GM19239 (cell line): ENCODE measurements around the gene TCEAL7.

ENCODE experiments used
- DNase-seq: peaks from one replicate; pipeline ENCODE4 v3.0.0; 2011; ENCODE audit warnings: low spot score; ENCODE audit not compliant: insufficient read length
- FAIRE-seq: peaks from 2 replicates; lab custom pipeline; 2011; peaks lifted over from hg19 to GRCh38; lab: Jason Lieb, UNC

TCEAL7 gene

DNA sequence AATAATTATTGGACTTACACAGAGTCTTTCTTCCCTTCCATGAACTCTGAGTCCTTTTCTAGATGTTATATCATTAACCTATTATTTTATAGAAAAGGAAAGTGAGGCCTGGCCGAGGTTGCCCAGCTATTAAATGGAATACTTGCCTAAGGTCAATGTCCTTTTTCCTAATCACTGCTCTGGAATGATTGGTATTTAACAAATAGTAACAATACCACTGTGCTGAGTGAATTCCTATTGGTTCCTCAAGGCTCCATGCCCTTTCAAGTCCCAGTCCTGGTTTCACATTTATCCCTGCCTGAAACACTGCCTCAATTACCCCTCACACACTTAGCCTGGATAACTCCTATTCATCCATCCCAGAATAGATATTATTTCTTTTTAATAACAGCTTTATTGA lies 32.4 kb downstream of the TCEAL7 start:
- FAIRE-seq = no peak

DNA sequence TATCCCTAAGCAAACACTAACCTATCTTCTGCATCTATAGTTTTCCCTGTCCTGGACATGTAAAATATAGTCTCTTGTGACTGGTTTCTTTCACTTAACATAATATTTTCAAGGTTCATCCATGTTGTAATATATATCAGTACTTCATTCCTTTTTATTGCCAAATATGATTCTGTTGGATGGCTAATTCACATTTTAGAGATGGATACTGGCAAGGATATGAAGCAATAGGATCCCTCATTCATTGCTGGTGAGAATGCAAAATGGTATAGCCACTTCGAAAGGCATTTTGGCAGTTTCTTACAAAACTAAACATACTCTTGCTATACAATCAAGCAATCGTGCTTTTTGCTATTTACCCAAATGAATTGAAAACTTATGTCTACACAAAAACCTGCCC lies 33.0 kb downstream of the TCEAL7 start:
- FAIRE-seq (no peak), DNase-seq (no peak)

More for the DNA sequence above, 32.4 kb downstream of the TCEAL7 start:
- no peak for DNase-seq

DNA sequence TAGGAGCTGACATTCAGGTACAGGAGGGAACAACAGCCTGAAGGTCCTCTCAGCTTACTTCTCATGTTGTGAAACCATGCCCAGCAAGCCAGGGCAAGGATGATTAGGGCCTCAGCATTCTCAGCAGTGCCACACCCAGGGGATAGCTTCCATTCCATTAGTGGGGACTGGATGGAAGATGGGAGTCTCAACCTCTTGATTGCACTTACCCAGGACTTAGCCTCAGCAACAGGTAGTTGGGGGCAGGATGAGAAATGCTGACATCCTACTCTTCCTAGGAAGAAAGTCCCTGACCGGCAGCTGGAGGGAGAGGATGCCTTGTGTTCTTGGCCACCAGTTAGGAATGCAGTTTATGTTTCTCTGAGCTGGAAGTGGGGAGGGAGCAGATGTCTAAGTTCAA lies 37.5 kb downstream of the TCEAL7 start:
- DNase-seq (no peak), FAIRE-seq (no peak)

DNA sequence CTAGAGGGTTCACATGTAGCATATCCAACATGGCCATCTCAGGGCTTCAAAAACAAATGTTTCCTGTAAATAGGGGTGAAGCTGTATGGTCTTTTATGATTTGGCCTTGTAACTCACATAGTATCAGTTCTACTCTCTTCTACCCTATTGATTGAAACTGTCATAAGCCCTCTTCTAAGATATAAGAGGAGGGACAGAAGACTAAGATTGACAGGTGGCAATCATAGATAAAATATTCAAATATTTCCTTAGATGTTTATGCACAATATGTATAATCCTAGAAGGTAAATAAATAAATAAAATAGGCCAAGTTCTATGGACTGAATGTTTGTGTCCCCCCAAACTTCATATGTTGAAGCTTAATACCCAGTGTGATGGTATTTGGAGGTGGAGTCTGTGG lies 39.4 kb downstream of the TCEAL7 start:
- no peak for FAIRE-seq
- no peak for DNase-seq

DNA sequence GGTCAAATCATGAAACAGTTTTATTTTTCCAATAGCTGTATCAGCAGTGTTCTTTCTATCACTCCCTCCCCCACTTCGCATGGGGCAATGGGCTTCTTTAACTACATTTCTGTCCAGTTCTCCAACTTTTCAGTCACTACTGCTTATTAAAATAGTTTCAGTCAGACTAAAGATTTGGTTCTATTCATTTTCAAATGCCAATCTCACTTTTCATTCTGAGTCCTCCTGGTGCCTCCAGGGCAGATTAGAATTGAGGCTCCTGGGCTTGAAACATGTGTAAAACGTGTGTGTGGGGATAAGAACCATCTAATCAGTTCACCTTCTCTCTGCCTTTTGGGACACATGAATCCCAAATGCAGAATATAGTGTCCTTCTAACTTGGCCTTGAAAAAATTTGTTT lies 42.8 kb downstream of the TCEAL7 start:
- FAIRE-seq = no peak
- DNase-seq = no peak

DNA sequence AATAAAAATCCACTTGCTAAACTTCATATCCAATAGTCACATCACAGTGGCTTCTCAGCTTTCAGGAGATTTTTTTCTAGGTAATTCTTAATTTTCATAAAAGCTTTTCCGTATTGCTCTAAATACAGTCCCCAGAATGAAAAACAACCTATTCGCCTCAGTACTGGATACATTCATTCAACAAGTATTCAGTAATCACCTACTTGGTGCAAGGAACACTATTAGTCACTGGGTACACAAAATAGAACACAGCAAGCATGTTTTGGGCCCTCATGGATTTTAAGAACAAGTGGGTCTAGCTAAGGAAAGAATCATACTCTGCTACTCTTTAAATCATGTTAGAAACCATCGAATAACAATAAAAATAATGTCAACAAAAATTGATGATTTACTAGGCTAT lies 43.5 kb downstream of the TCEAL7 start:
- FAIRE-seq (no peak), DNase-seq (no peak)

DNA sequence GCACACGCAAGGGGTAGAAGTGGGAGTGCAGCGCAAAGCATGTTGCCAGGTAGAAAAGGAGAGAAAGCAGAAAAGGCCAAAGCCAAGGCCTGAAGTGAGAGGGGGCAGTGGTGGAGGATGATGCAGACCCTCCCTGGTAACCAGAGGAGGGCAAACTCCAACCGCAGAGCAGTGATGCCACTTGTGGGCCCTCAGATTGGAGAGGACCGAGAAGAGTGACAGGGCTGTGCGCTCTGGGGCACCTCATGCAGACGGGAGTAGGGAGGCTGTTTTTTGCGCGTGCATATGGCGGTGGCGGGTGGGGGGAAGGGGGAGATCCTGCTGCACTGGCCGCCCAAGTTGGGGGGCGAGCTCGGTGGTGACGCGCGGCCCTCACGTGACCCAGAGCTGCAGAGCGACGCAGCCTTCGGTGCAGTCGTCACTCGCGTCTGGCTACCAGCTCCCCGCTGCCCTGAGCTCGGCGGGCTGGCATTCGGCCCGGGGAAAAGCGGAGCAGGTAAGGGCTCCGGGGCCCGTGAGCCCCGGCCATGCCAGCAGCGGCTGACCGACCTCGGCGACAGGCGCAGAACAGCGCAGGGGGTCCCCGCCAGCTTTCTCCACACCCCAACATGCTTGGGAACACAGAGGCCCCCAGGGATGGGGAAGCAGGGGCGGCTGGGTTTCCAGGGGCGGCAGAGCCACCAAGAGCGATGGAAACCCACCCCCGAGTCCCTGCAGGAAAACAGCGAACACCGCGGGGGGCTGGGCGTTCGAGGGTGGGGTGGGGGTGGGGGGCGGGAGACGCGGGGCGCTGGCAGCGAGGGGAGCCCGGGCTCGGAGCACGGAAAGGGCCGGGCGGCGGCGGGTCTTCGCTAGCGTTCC lies 46.3 kb downstream of the TCEAL7 start, which contains the start of gene BEX3:
TSS of gene BEX3 (plus strand) at position 421 of the 861 bp plus-strand sequence. CDS start 984 bp downstream, outside the sequence.
- DNase-seq = no peak
- FAIRE-seq = no peak

DNA sequence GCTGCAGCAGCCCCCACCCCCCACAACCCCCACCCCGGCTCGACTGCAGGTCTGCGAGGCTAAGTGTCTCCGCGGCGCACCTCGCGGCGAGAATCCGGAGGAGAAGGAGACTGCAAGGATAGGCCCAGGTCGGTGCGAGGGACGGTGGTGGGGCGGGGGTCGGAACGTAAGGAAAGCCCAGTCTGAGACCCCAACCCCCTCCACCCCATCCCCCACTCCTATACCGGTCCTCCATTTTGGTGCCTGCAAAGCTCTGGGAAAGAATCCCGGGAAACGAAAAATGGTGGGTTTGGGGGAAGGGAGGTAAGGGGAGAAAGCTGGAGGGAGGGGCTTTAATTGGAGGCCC lies 46.9 kb downstream of the TCEAL7 start:
- FAIRE-seq = no peak
- DNase-seq = no peak

DNA sequence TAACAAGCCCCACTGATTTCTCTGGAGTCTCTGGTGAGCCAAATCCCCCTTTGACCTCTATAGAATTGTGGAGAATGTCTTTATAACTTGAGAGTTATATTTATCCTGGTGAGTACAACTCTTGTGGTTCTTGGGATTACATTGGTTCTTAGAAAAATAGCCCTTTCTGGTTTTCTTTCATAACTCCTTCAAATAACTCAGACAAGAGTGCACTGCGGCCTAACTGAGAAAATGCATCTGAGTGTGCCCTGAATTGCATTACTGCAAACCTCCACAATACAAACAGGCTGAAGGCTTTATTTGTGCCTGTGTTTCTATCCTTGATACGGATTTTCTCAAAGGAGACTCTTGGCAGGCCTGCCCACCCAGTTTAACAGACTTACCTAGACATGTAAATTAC lies 49.0 kb downstream of the TCEAL7 start:
- no peak for DNase-seq
- FAIRE-seq = no peak
